ENCODE data around the gene HSPB8. TPM values are rescaled to one million over a fixed set of nuclear protein-coding genes. Genes with fewer than 3 reads are reported as not detected.
A peak's percentile ranks its signal among the peaks of the same experiment; 100 is the strongest.

HSPB8 gene
- total RNA-seq, 1 experiment from 2014 or later, result 56.1 TPM

DNA sequence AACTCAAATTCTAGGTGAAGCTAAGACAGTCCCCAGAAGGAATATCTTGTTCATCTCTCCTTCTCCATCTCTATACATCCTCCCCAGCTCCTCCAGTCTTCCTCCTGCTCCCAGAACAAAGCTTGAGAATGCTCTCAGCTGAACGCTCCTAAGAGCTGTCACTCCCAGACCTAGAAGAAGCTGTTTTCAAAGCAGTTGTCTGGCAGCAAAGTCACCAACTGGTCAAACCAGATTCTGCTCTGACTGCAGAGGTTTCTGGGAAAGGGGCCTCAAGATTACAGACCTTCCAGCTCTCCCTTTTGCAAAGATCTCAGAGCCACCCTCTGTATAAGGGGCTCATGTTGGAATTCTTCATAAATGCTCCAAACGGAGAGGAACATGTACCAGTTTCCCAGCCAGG is 9.6 kb upstream of the HSPB8 start:
- no peak for DNase-seq (ENCODE audit: low read depth)

DNA sequence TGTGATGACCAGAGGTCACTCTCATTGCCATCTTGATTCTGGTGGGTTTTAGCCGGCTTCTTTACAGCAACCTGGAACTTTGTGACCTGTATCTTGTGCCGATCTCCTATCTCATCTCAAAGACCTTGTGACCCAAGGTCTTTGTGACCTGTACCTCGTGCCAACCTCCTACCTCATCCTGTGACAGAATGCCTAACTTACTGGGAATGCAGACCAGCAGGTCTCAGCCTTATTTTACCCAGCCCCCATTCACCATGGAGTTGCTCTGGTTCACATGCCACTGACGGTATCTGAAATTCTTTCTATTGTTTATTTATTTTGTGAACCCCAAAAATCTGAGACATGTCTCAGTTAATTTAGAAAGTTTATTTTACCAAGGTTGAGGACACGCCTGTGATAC is 7.4 kb upstream of the HSPB8 start:
- no peak for DNase-seq (ENCODE audit: low read depth)

DNA sequence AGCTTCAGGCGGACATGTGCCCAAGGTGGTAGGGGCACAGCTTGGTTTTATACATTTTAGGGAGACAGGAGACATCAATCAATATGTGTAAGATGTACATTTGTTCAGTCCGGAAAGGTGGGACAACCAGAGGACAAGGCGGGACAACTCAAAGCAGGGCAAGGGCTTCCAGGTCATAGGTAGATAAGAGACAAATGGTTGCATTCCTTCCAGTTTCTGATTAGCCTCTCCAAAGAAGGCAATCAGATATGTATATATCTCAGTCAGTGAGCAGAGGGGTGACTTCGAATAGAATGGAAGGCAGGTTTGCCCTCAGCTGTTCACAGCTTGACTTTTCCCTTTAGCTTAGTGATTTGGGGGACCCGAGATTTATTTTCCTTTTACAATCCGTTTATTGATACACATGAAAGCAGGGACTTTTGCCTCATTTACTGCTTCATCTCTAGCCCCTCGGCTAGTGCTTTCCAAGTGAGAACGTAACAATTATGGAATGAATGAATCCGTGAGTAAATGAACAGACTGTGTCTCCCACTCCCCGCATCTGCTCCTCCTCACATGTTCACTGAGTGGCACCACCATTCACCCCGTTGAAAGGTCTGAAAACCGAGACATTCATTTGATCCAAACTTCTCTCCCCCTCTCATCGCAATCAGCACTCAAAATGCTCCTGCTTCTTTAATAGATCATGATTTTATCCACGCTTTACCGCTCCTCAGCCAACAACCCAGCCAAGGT is 6.9 kb upstream of the HSPB8 start:
- no peak for DNase-seq (ENCODE audit: low read depth)

DNA sequence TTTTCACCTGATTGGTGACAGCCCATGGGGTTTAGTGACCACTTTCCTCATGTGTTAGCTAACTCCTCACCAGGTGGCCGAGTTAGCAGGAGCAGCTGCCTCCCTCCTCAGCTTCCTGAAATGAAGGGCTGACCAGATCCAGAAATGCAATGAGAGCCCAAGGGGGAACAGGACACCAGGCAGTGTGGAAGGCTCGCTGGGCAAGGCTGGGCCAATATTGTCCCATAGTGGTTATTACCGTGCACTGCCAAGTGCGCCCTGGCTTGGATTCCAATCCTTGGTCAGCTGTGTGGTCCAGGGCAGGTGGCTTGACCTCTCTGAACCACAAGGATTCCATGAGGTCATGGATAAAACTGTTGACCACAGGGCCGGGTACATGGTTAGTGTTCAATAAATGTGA is 3.6 kb upstream of the HSPB8 start:
- DNase-seq (ENCODE audit: low read depth), result no peak

DNA sequence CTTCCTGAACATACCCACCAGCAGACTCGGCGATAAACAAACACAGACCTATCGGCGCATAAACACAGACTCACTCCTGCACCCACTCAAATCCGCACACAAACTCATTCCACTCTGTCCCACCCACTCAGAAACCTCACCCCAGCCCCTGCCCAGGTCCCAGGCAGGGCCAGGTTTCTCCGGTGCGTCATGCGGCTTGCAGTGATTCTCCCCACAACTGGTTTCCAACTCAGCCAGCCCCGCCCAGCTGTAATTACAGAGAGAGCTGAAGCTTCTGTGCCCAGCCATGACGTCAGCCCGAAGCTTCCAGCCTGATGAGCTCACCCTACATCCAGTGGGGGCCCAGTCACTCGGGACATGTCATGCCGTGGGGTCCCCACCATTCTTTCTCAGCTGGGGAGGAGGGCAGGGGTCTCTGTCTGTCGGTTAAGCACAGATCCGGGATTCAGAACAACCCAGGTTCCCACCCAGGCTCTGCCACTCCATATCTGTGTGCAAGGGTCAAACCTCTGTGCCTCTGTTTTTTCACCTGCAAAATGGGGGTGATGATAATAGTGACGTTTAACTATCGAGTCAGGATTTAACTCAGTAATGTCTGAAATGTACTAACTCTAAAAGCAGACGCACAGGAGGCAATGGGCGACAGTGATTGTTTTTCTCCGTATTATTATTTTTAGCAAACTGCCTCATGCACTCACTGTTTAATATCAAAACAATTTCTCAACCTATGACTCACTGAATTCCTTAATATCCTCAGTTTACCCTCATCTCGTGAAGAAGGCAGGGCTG is 2.3 kb upstream of the HSPB8 start:
- DNase-seq (ENCODE audit: low read depth), result peak; percentile 96

DNA sequence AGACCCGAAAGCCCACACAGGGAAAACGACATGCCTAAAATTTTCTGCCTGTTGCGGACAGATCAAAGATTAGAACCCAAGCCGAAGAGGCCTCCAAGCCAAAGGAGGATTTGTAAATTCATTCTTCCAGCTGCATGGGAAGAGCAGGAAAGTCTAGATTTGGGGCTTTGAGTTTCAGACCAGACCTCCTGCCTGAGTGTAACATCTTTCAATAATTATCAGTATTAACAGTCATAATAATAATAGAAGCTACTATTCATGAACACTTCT is 1.7 kb upstream of the HSPB8 start:
- no peak for DNase-seq (ENCODE audit: low read depth)

DNA sequence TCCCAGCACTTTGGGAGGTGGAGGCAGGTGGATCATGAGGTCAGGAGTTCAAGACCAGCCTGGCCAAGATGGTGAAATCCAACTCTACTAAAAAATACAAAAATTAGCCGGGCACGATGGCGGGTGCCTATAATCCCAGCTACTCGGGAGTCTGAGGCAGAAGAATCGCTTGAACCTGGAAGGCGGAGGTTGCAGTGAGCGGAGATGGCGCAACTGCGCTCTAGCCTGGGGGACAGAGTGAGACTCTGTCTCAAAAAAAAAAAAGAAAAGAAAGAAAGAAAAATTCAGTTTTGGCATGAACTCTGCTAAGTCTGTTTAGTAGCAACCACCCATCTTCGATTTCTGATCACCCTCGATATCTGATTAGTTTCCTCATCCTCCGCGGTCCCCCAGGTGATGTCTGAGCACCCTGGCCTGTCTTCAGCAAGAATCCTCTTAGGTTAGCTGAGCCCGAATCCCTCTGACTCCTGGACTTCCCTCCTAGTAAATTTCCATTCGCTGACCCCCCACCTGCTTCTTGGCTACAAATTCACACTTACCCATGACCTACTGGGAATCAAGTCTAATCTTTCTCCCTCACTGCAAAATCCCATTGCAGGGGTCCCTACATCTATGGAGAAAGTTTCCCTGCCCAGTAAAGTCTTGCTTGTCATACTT is 879 bp upstream of the HSPB8 start:
- DNase-seq (ENCODE audit: low read depth), result no peak

DNA sequence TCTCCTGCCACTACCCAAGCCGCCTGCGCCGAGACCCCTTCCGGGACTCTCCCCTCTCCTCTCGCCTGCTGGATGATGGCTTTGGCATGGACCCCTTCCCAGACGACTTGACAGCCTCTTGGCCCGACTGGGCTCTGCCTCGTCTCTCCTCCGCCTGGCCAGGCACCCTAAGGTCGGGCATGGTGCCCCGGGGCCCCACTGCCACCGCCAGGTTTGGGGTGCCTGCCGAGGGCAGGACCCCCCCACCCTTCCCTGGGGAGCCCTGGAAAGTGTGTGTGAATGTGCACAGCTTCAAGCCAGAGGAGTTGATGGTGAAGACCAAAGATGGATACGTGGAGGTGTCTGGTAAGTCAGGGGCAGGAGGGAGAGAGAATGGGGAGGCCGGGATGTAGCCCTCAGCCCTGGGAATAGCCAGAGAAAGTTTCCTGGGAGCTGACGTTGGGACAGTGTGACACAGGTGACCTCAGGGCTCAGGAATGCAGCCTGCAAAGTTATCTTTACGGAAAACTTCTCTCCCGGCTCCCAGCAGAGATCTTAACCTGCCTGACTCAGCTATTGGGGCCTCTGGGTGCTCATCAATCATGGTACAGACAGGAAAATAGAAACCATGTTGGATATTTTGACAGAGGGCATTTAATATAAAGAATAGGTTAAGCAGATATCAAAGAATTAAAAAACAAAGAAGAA is 747 bp downstream of the HSPB8 start:
- peak; percentile 87 for DNase-seq (ENCODE audit: low read depth)

DNA sequence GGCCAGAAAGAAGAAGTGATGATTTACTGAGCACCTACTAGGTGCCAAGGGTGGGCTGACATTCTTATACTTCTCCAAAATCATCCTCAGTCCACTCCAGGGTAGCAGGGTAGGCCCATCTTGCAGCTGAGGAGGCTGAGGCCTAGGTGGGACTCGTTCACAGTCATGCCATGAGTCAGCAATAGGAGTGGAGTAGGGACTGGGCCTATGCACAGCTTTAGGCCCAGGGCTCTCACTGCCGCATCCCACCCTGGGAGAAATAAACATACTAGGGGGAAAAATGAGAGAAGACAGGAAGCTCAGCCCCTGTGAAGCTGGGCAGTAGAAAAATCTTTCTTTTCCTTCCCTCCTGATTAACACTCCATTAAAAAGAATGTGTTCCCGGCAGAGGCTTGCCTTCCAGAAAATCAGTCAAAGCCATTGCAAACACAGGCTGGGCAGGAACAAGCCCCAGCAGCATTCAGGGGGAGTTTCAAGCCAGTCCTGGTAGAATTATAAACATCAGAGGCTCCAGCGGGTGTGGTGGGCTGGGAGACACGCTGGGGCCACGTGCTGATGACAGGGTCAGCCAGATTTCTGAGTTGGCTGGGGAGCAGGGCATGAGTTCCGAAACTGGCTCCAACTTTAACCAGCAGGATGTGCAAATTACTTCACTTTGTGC is 1.8 kb downstream of the HSPB8 start:
- peak; percentile 75 for DNase-seq (ENCODE audit: low read depth)

DNA sequence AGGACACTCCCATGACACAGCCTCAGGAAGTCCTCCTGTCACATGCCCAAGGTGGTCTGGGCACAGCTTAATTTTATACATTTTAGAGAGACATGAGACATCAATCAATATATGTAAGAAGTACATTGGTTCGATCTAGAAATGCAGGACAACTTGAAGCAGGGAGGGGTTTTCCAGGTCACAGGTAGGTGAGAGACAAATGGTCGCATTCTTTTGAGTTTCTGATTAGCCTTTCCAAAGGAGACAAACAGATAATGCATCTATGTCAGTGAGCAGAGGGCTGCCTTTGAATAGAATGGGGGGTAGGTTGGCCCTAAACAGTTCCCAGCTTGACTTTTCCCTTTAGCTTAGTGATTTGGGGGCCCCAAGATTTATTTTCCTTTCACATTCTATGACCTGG is 2.5 kb downstream of the HSPB8 start:
- peak; percentile 19 for DNase-seq (ENCODE audit: low read depth)

DNA sequence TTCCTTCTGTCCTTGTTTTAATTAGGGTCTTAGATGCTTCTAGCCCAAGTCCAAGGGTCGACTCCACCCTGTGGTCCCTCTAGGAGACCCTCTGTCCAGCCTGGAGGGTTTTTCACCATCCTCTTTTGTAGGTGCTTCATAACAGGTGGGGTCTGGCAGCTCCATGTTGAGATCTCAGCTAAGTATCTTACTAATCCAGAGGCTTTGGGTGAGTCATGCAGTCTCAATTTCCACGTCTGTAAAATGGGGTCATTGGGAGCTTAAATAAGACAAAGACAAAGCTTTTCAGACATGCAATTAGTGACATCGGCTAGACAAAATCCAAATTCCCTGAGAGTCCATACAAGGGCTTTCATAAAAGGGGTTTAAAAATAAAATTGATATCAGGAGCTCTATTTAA is 3.2 kb downstream of the HSPB8 start:
- peak; percentile 35 for DNase-seq (ENCODE audit: low read depth)

DNA sequence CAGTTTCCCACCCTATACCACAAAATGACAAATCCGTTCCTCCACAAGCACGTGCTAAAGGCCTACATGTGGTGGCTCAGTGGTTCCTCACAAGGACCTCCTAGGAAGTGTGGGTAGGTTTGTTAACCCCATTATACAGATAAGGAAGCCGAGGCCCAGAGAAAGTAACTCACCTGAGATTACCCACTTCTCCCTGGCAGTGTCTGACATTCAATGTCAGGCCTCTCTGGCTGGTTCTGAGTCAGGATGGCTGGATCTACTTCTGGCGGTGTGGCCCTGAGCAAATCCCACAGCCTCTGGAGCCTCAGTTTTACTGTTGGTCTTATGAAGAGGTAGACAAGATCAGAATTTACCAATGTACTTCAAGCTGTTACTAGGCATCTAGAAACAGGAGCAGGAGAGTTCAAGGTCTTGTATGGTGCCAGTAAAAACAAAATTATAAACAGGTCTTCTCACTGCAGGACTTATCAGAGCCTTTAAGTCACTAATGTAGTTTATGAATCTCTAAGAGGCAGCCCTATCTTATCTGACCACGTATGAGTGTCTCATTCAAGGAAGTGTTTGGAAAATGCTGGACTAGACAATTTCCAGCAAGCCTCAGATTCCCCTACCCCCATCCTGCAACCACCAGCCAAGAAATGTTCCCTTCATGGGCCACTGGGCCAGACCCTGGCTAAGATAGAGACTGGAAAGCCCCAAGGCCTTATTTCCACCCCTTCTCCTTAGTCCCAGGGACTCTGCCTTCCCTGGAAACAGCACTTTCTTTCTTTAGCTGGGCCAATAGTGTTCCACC is 4.2 kb downstream of the HSPB8 start:
- DNase-seq (ENCODE audit: low read depth), result no peak

DNA sequence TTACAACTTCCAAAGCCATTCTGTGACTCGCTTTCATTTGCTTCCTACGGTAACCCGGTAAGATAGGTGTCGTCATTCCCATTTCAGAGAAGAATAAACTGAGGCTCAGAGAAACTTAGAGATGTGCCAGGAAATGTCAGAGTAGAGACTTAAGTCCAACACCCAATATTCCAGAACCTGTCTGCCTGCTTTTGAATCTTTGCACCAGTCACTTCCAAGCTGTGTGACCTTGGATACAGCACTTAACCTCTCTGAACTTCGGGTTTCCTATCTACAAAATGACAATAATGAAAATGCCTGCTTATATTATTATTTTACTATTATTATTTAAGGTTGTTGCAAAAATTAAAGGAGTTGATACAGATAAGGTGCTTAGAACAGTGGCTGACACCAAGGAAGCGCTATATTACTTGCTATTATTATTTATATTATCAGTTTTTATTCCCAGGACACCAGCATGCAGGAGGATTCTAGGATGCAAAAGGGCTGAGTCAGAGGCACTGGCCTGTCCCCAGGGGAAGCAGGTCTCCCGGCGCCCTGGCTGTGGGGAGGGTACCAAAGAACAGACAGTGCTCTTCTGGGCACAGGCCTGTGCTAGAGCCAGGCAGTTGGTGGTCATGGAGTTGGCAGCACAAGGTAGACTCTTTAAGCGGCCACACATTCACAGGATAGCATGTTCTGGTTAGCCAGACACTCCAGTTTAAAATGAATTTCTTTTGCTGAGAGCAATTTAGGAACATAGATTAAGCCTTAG is 5.4 kb downstream of the HSPB8 start:
- DNase-seq (ENCODE audit: low read depth), result no peak

DNA sequence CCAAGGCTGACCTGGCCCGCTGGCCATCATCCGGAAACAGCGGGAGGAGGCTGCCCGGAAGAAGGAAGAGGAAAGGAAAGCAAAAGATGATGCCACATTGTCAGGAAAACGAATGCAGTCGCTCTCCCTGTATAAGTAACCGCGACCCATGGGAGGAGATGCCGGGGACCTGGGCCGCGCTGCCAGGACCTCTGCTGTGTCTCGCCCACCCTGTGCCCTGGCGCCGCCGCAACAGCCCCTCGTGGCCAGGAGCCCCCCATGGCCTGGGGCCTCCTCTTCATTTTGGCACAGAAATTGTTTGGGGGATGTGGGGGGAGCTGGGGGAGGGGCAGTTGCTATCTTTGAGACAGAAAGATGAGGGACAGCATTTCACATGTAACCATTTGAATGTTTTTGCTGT is 16.5 kb downstream of the HSPB8 start:
- DNase-seq (ENCODE audit: low read depth), result no peak

DNA sequence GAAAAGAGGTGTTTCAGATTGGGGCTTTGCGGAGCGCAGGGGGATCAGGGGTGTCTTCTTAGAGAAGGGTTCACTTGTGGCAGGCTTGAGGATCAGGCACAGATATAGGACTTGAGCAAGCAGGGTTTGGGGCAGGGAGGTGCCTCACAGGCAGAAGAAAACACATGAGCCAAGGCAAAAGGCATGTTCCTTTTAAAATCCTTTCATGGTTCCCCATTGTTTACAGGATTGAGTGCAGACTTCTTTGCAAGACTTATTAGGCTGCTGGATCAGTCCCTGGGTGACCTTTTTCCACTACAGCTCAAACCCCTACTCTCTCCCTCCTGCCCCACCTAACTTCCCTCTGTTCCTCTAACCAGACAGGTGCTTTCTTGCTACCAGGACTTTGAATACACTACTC is 19.7 kb downstream of the HSPB8 start:
- no peak for DNase-seq (ENCODE audit: low read depth)

DNA sequence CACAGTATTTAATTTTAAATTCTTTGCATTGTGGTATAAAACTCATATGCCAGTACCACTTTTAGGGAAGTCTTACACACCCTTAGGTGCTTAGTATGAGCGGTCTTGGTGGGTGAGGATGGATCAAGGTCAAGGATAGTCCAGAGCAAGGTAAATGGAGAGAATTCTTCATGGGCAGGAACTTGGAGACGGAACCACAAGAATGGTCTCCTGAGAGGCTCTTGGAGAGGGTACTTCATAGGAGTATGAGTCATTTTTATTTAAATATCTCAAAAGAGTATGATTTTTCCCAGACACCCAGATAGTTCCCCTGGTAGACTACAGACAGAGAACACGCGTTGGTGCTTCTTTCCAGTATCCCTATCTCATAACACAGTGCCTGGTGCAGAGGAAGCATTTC is 21.9 kb downstream of the HSPB8 start:
- DNase-seq (ENCODE audit: low read depth), result no peak

DNA sequence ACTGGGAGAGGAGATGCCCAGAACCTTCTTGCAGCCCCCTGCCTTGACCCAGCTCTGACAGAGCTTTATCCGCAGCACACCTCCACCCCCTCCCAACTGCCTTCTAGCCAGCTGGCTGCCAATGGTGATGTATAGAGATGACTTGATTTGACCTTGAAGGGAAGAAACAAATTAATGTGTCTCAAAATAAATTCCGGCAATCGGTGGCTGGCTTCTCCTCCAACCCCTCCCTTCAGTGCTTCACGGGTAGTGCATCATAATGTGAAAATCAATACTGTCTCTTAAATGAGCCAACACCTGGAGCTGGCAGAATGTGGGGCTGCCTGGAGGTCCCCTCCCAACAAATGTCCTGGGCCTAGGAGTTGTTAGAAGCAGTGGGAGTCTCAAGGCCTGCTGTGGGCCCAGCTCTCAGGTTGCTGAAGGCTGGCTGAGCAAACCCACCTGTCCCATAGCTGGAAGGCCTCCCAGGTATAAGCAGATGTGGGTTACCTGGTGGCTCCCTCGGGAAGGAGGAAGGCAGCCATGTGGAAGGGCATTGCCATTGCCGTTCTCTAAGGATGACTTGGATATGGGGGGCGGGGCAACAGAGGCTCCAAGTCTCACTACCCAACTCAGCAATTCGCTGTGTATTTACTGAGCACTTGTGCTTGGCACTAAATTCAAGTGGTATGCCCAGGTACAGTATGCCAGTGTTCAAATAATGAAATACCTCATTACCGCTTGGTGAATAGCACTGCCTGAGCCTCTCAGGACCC is 23.2 kb downstream of the HSPB8 start:
- no peak for DNase-seq (ENCODE audit: low read depth)

DNA sequence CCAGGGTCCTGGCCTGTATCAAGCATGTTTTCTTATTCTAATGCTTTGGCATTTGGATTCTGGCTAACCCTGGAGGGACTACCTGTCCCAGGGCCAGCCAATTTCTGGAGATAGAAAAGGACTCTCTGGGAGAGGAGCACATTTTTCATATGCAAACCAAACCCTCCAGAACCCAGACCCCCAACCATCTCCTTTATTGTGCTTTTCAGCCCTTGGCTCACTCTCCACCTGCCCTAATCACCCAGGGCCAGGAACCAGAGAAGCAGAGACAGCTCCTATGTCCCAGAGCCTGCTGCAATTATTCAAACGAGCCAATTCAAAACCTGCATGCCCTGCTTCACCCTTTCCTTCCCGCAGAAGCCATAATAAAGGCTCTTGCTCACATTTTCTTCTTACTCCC is 23.8 kb downstream of the HSPB8 start:
- no peak for DNase-seq (ENCODE audit: low read depth)

DNA sequence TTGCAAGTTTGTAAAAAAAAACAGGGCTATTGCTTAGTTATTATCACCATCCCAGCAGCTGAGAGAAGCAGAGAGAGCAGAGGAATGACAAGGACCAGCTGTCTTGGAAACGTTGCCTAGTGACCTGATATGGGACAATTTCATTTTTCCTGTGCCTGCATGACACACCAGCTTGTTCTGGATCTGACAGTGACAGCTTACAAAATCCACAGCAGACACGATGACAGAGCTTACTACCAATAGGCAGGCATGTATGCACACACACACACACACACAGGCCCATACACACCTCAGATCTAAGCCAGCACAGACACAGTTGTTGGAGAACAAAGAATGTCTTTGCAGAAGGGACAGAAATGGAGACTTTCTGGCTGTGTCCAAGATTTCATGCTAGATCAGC is 25.4 kb downstream of the HSPB8 start:
- no peak for DNase-seq (ENCODE audit: low read depth)
